ENCODE results near the gene SMIM29.
"Not testable (repeated sequence)": the region's sequence is repeated elsewhere in the genome, so short reads cannot be mapped to it uniquely, and the experiment has no call there.

SMIM29 gene

GRCh38 chr6:34248727-34249468 lies at the start of gene SMIM29:
TSS of gene SMIM29 (minus strand) at chr6:34249006. CDS start at chr6:34247791, 1,215 bp downstream.
- DNase-seq: peak; percentile 88 to 93

- no peak for DNase-seq
These were observed 46.9 kb upstream of the SMIM29 start for GRCh38 chr6:34295721-34296120.

GRCh38 chr6:34292954-34293353 lies 44.1 kb upstream of the SMIM29 start:
- DNase-seq: no peak

GRCh38 chr6:34289137-34289536 lies 40.3 kb upstream of the SMIM29 start:
- DNase-seq: no peak

GRCh38 chr6:34288581-34288980 lies 39.8 kb upstream of the SMIM29 start:
- DNase-seq: no peak

GRCh38 chr6:34285448-34286164 lies 36.8 kb upstream of the SMIM29 start:
- no peak for DNase-seq

GRCh38 chr6:34284563-34285447 lies 36.0 kb upstream of the SMIM29 start:
- no peak for DNase-seq

GRCh38 chr6:34281702-34282334 lies 33.0 kb upstream of the SMIM29 start:
- no peak for DNase-seq

GRCh38 chr6:34280216-34280615 lies 31.4 kb upstream of the SMIM29 start:
- DNase-seq: no peak

GRCh38 chr6:34278833-34279232 lies 30.0 kb upstream of the SMIM29 start:
- DNase-seq: no peak

- no peak for DNase-seq
These were observed 28.9 kb upstream of the SMIM29 start for GRCh38 chr6:34277763-34278112.

GRCh38 chr6:34276881-34277762 lies 28.3 kb upstream of the SMIM29 start:
- DNase-seq: no peak

- DNase-seq: no peak
These were observed 27.4 kb upstream of the SMIM29 start for GRCh38 chr6:34276191-34276590.

GRCh38 chr6:34275128-34275804 lies 26.5 kb upstream of the SMIM29 start:
- no peak for DNase-seq

- DNase-seq: no peak
These were observed 25.3 kb upstream of the SMIM29 start for GRCh38 chr6:34274129-34274528.

- DNase-seq: no peak
These were observed 24.5 kb upstream of the SMIM29 start for GRCh38 chr6:34273242-34273805.

GRCh38 chr6:34272013-34272926 lies 23.5 kb upstream of the SMIM29 start:
- DNase-seq: no peak

GRCh38 chr6:34269658-34270341 lies 21.0 kb upstream of the SMIM29 start:
- DNase-seq: not testable (repeated sequence)

- DNase-seq: not testable (repeated sequence)
These were observed 20.3 kb upstream of the SMIM29 start for GRCh38 chr6:34269132-34269531.
